Occipital lobe (tissue), 2 donors: ENCODE results near the gene PACS2. TPM values are rescaled to one million over a fixed set of nuclear protein-coding genes. Genes with fewer than 3 reads are reported as not detected.
"Not testable (repeated sequence)": the region's sequence is repeated elsewhere in the genome, so short reads cannot be mapped to it uniquely, and the experiment has no call there.

ENCODE experiments used
- DNase-seq: peaks from one replicate; lab custom pipeline; 2025; lab: John Stamatoyannopoulos, UW
- total RNA-seq: library from RNA; depleted of rRNA; stranded (reverse); fragments of >200 nt; gene quantifications from one replicate; pipeline ENCODE4 v1.2.3, GENCODE V29; 2014

The PACS2 gene
- total RNA-seq, 1 donor from 2014 or later: 75.8 TPM

GRCh38 chr14:105348945-105349699 lies 34.6 kb downstream of the PACS2 start:
- no peak for DNase-seq

DNA sequence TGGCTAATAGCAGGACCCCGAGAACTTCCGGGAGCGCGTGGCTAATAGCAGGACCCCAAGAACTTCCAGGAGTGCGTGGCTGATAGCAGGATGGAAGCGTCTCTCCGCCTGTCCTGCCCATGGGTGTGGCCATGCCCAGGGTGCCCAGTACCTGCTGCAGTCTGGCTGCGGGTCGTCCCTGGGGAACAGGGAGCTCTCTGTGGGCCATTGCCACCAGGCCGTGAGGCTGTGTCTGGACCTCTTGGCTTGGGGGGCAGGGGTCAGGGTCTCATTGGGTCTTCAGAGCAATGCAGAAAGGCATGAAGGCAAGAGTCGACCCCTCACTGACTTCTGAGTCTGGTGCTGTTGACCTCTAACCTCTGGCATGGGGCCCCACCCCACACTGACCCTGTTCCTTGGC lies 35.4 kb downstream of the PACS2 start:
- no peak for DNase-seq

- no peak for DNase-seq
Observed at GRCh38 chr14:105350450-105351244, 36.1 kb downstream of the PACS2 start.

DNA sequence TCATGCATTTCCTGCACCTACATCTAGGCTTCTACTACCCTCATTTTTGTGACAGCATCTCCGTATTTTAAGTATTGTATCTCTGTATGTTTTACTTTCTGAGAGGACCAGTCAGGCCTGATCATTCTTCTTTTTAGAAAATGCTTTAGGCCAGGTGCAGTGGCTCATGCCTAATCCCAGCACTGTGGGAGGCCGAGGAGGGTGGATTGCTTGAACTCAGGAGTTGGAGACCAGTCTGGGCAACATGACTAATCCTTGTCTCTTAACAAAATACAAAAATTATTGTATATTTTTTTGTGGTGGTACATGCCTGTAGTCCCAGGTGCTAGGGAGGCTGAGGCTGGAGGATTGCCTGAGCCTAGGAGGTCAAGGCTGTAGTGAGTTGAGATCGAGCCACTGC lies 36.9 kb downstream of the PACS2 start:
- no peak for DNase-seq

- peak; percentile 61 for DNase-seq
Observed at GRCh38 chr14:105351920-105352851, 37.6 kb downstream of the PACS2 start.

DNA sequence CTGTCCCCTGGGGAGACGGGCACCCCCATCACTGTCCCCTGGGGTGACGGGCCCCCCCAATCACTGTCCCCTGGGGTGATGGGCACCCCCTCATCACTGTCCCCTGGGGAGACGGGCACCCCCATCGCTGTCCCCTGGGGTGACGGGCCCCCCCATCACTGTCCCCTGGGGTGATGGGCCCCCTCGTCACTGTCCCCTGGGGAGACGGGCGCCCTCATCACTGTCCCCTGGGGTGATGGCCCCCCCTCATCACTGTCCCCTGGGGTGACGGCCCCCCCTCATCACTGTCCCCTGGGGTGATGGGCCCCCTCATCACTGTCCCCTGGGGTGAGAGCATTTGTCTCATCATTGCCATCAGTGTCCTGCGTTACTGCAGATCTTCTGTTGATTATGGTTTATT lies 38.6 kb downstream of the PACS2 start:
- DNase-seq: no peak

DNA sequence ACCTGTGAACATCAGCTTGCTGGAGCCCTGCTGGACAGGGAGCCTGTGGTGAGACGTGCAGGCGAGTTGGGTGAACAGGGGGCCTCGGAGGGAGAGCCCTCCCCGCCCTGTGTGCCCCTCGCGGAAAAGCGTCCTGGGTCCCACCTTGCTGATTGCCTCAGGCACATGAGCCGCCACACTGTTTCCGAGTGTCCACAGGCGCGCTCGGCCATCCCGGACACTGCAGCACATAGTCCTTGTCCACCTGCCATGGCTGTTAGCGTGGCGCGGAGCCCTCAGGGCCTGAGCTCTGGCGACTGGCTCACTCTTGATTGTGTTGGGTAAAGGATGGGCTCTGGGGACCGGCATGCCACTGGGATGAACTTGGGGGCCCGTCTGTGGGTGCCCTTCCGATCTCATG lies 40.0 kb downstream of the PACS2 start:
- no peak for DNase-seq

- DNase-seq: no peak
Observed at GRCh38 chr14:105355049-105355575, 40.6 kb downstream of the PACS2 start.

GRCh38 chr14:105355850-105356604 lies 41.5 kb downstream of the PACS2 start:
- no peak for DNase-seq

DNA sequence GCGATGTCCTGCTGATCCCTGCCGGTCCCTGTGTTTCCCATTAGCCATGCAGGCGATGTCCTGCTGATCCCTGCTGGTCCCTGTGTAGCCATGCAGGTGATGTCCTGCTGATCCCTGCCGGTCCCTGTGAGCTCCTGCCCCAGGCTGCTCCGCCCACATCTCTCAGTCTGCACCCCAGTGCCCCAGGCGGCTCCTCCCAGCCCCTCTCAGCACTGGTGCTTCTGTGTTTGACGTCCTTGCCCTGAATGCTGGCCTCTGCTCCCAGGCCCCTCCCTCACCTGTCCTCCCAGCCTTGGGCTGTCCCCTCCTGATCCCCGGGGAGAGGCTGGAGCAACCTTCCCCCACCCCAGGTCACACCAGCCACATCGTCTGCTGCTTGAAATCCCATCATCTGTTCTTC lies 42.4 kb downstream of the PACS2 start:
- no peak for DNase-seq

DNA sequence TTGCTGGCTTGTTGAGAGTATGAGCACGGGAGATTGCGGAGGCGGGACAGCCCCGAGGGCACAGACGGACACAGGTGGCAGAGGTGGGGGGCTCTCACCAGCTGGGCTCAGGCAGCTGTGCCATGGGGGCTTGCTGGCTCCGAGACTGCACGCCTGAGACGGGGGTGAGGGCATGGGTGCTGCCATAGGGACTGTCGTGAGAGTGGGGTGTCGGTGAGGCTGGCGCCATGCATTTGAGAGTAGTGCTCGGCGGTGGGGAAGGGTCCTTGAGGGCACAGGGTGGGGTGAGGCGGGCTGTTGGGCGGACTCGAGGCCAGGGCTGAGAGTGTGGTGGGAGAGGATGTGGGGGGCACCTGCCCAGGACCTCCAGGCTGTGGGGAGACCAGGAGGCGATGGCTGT lies 43.1 kb downstream of the PACS2 start:
- no peak for DNase-seq

DNA sequence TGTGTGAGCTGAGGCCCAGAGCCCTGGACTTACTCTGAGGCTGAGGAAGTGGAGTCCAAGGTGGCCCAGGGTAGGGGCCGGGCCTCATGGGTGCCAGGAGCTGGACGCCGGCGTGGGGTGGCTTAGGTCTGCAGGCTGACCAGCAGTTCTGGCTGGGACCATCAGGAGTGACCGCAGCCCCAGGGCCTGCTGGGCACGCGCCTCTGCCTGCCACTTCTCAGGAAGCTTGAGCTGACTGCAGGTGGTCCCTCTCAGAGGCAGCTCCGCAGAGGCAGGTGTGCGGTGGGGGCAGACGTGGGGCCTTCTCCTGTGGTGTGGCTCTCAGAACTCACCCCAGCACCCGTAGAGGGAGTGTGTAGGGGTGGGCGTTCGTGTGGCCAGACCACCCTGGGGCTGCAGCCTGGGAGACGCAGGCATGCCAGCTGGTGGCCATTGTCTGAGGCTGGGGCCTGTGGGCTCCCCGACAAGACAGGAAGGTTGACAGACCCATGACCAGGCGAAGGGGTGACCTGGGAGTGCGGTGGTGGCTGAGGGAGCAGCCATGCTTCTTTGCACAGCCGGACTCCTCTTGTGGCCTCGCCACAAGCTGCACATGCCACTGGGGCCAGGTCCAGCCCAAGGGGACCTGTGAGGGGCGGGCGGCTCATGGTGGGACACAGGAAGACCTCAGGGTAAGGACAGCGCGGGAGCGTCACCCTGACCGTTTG lies 43.7 kb downstream of the PACS2 start:
- no peak for DNase-seq

DNA sequence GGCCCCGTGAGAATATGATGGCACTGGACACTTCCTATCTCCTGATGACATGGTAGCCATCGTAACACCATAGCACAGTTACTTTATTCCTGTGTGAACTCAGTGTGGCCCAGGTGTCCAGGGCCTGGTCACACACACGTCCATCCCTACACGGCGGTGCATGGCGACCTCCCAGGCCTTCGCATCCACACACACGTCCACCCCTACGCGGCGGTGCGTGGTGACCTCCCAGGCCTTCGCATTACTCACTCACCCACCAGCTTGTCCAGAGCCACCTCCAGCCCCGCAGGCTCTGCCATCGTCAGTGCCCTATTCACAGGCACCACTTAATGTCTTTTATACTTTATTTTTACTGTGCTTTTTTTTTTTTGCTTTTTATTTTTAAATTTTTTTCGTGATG lies 44.4 kb downstream of the PACS2 start:
- DNase-seq: no peak

- not testable (repeated sequence) for DNase-seq
Observed at GRCh38 chr14:105361412-105361811, 46.9 kb downstream of the PACS2 start.

- DNase-seq: no peak
Observed at GRCh38 chr14:105363847-105364708, 49.5 kb downstream of the PACS2 start.

DNA sequence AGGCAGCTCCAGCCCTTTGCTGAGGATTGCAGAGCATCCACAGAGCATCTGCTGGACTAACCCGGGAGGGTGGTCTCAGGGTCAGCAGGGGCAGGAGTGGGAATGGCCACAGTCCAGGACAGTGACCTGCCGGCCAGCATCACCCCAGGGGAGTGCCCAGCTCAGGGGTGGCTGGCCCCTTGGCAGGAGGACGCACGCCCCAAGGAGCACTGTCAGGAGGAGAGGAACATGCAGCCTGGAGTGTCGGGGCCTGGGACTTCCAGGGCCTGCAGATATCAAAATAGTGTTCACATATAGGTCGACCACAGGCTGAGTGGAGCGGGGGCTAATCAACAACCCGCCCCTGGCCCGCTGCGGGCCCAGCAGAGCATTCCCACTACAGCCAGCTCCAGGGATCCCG lies 50.6 kb downstream of the PACS2 start:
- DNase-seq: no peak

DNA sequence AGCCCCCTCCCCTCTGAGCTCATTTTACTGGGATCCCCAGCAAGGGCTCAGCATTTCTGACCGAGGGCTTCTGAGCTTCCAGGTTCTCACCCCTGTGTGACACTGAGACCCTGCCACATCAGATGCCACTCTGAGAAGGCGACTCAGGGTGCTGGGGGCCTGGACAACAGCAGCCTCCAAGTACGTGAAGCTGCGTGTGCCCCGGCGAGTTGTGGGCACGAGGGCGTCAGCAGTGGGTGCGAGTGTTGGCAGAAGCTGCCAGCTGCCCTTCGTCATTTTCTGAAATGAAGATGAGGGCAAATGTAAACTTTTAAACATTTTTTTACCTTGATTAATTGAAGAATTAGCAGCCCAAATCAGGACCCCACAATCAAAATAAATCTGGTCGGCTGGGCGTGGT lies 51.1 kb downstream of the PACS2 start:
- DNase-seq: no peak

- no peak for DNase-seq
Observed at GRCh38 chr14:105366386-105367074, 52.0 kb downstream of the PACS2 start.
